Measurements from ENCODE around the gene CCDC137.

The CCDC137 gene

DNA sequence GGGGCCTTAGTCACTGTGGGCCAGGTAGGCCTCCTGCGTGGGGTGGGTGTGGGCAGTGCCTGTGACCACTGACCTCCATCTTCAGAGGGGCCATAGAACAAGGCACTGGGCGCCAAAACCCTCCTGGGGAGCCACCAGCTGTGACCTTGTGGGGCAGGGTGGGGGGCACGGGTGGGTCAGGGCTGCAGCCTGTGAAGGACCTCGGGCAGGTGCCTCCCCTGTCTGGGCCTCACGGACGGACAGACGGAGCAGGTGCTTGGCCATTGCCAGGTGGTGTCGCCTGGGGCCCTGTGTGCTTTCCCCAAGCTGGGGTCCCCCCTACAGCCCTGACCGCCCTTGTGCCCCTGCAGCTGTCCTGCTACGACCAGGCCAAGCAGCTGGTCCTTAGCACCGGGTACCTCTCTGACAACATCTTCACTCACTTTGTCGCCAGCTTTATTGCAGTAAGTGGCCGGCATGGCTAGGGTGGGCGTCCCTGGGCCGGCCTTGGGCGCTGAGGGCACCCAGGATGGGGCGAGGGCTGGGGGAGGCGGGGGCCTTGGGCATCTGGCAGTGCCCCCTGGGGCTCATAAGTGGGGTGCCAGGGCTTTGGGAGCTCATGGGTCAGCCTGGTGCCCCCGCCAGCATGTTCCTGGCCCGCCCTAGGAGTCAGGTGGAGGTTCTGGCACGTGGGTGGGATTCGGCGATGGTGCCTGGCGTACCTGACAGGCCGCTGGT lies 50.7 kb downstream of the CCDC137 start:
- Histone ChIP-seq H3K36me3 (ENCODE audit: control insufficient read depth, insufficient read depth, low read length) (no peaks in the 10 kb centered on the region), H3K9ac (ENCODE audit: low read length) (no peak overlapping the region), H3K27me3 (ENCODE audit: control insufficient read depth, insufficient read depth, low read length) (no peaks in the 10 kb centered on the region), H3K4me1 (ENCODE audit: control insufficient read depth, insufficient read depth, low read length) (peaks cover 28% of the 10 kb centered on the region), H3K4me3 (ENCODE audit: low read length) (no peak overlapping the region), H3K9me3 (ENCODE audit: control insufficient read depth, low read length) (no peaks in the 10 kb centered on the region)

- Histone ChIP-seq H3K9me3 (ENCODE audit: control insufficient read depth, low read length) (no peaks in the 10 kb centered on the region), H3K4me3 (ENCODE audit: low read length) (no peak overlapping the region), H3K9ac (ENCODE audit: low read length) (no peak overlapping the region), H3K27me3 (ENCODE audit: control insufficient read depth, insufficient read depth, low read length) (no peaks in the 10 kb centered on the region), H3K4me1 (ENCODE audit: control insufficient read depth, insufficient read depth, low read length) (peaks cover 31% of the 10 kb centered on the region), H3K36me3 (ENCODE audit: control insufficient read depth, insufficient read depth, low read length) (no peaks in the 10 kb centered on the region)
These were observed 51.2 kb downstream of the CCDC137 start for GRCh38 chr17:81717766-81718089.

- no peaks in the 10 kb centered on the region for H3K9me3 ChIP-seq (ENCODE audit: control insufficient read depth, low read length)
- H3K4me3 ChIP-seq (ENCODE audit: low read length) = no peak overlapping the region
- H3K9ac ChIP-seq (ENCODE audit: low read length) = no peak overlapping the region
- H3K36me3 ChIP-seq (ENCODE audit: control insufficient read depth, insufficient read depth, low read length) = no peaks in the 10 kb centered on the region
- H3K27me3 ChIP-seq (ENCODE audit: control insufficient read depth, insufficient read depth, low read length) = no peaks in the 10 kb centered on the region
- peaks cover 28% of the 10 kb centered on the region for H3K4me1 ChIP-seq (ENCODE audit: control insufficient read depth, insufficient read depth, low read length)
These were observed 53.1 kb downstream of the CCDC137 start for GRCh38 chr17:81719410-81720266.

- no peak overlapping the region for H3K9ac ChIP-seq (ENCODE audit: low read length)
- no peak overlapping the region for H3K4me3 ChIP-seq (ENCODE audit: low read length)
- H3K9me3 ChIP-seq (ENCODE audit: control insufficient read depth, low read length) = no peaks in the 10 kb centered on the region
- peaks cover 28% of the 10 kb centered on the region for H3K4me1 ChIP-seq (ENCODE audit: control insufficient read depth, insufficient read depth, low read length)
- no peaks in the 10 kb centered on the region for H3K36me3 ChIP-seq (ENCODE audit: control insufficient read depth, insufficient read depth, low read length)
- no peaks in the 10 kb centered on the region for H3K27me3 ChIP-seq (ENCODE audit: control insufficient read depth, insufficient read depth, low read length)
These were observed 53.9 kb downstream of the CCDC137 start for GRCh38 chr17:81720267-81721071.

DNA sequence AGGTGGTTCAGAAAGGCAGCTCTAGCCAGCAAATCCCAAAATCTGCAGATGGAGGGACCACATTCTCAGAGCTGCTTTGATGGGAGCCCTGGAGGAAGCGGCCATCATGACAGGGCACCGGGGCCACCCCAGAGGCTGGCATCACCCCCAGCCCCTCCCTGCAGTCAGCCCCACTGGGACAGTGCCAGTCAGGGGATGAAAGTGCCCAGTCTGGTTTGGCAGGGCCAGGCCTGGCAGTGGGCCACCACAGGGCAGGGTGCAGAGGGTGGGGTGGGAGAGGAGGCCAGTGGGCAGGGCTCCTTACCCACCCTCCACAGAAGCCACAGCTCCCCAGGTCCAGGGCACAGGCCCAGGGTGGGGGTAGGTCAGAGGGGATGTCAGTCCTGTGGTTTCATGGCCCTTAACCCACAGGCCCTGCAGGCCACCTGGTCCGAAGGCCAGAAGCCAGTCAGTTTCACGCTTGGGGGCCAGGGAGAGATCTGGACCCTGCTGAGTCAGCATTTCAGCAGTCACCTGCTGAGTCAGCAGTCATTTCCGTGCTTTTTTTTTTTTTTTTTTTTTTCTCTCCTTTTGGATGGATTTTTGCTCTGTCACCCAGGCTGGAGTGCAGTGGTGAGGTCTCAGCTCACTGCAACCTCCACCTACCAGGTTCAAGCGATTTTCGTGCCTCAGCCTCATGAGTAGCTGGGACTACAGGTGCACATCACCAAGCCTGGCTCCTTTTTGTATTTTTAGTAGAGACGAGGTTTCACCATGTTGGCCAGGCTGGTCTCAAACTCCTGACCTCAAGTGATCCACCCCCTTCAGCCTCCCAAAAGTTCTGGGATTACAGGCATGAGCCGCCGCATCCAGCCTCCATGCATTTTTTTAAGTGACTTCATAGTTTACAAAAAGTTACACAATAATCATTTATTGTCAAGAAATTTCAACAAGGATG lies 55.9 kb downstream of the CCDC137 start:
- Histone ChIP-seq H3K36me3 (ENCODE audit: control insufficient read depth, insufficient read depth, low read length) (no peaks in the 10 kb centered on the region), H3K9me3 (ENCODE audit: control insufficient read depth, low read length) (no peaks in the 10 kb centered on the region), H3K4me1 (ENCODE audit: control insufficient read depth, insufficient read depth, low read length) (peaks cover 31% of the 10 kb centered on the region), H3K4me3 (ENCODE audit: low read length) (no peak overlapping the region), H3K9ac (ENCODE audit: low read length) (no peak overlapping the region), H3K27me3 (ENCODE audit: control insufficient read depth, insufficient read depth, low read length) (no peaks in the 10 kb centered on the region)
